Astrocyte of the cerebellum (primary cell): ENCODE results near the gene HIGD1C.
"Not testable (repeated sequence)": the region's sequence is repeated elsewhere in the genome, so short reads cannot be mapped to it uniquely, and the experiment has no call there.

Experiments
- DNase-seq: peaks from one replicate; pipeline ENCODE4 v3.0.0-alpha.2; 2011; ENCODE audit warnings: low read depth
- H3K4me3 ChIP-seq: 2 replicates; pipeline ENCODE4 v1.5.1; 2011; ENCODE audit warnings: mild to moderate bottlenecking, low read depth, low read length, moderate library complexity
- in situ Hi-C: cut with HindIII; loops from 2 replicates; pipeline ENCODE4 v1.10.0; 2017; ENCODE audit warnings: low sequenced_read_pairs
- TF ChIP-seq, protein P1 (sequence below): IDR thresholded peaks from 2 replicates; pipeline ENCODE4 v1.5.1; 2012; ENCODE audit warnings: low read length, low read depth, moderate library complexity, mild to moderate bottlenecking; ENCODE audit errors: missing control alignments

The HIGD1C gene

GRCh38 chr12:50952510-50952909, at the start of gene HIGD1C:
TSS of gene HIGD1C (plus strand) at chr12:50952544. CDS start at chr12:50953999, 1,455 bp downstream.
- in situ Hi-C loops = no loop called here
- no peak for DNase-seq
- no peak within 1 kb of the TSS for H3K4me3 ChIP-seq
- TF ChIP-seq, protein P1, sequence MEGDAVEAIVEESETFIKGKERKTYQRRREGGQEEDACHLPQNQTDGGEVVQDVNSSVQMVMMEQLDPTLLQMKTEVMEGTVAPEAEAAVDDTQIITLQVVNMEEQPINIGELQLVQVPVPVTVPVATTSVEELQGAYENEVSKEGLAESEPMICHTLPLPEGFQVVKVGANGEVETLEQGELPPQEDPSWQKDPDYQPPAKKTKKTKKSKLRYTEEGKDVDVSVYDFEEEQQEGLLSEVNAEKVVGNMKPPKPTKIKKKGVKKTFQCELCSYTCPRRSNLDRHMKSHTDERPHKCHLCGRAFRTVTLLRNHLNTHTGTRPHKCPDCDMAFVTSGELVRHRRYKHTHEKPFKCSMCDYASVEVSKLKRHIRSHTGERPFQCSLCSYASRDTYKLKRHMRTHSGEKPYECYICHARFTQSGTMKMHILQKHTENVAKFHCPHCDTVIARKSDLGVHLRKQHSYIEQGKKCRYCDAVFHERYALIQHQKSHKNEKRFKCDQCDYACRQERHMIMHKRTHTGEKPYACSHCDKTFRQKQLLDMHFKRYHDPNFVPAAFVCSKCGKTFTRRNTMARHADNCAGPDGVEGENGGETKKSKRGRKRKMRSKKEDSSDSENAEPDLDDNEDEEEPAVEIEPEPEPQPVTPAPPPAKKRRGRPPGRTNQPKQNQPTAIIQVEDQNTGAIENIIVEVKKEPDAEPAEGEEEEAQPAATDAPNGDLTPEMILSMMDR = no peak

GRCh38 chr12:50908479-50908878, 43.9 kb upstream of the HIGD1C start:
- DNase-seq, H3K4me3 ChIP-seq, in situ Hi-C loops: not testable (repeated sequence)

GRCh38 chr12:50912361-50912760, 40.0 kb upstream of the HIGD1C start:
- in situ Hi-C loops, H3K4me3 ChIP-seq, DNase-seq: not testable (repeated sequence)

- DNase-seq = no peak
- TF ChIP-seq, protein P1 = no peak
- in situ Hi-C loops = no loop called here
Observed at GRCh38 chr12:50913224-50913623, 39.1 kb upstream of the HIGD1C start.

DNA sequence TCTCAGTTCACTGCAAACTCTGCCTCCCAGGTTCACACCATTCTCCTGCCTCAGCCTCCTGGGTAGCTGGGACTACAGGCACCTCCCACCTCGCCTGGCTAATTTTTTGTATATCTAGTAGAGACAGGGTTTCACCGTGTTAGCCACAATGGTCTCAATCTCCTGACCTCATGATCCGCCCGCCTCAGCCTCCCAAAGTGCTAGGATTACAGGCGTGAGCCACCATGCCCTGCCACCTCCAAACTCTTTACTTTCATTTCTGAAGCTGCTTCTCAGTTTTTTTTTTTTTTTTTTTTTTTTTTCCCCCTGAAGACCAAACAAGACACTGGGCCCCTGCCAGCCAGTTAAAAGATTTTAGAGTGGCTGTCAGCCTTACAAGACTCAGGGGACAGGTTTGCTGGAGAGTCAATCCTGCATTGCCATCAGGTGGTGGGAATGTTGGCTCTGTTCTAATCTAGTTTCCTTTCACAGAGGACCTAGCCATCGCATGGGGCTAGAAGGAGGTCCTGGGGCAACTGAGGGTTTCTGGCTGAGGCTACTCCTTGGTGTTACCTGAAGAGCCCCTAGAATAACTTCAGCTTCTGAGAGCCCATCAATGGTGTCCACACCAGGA, 37.4 kb upstream of the HIGD1C start:
- DNase-seq = no peak
- in situ Hi-C loops = no loop called here
- TF ChIP-seq, protein P1 = no peak
- H3K4me3 ChIP-seq = no peak overlapping the region

More at GRCh38 chr12:50913224-50913623, 39.1 kb upstream of the HIGD1C start:
- no peak overlapping the region for H3K4me3 ChIP-seq

- H3K4me3 ChIP-seq = no peak overlapping the region
- TF ChIP-seq, protein P1 = no peak
- DNase-seq = no peak
- in situ Hi-C loops = no loop called here
Observed at GRCh38 chr12:50916292-50916691, 36.1 kb upstream of the HIGD1C start.

DNA sequence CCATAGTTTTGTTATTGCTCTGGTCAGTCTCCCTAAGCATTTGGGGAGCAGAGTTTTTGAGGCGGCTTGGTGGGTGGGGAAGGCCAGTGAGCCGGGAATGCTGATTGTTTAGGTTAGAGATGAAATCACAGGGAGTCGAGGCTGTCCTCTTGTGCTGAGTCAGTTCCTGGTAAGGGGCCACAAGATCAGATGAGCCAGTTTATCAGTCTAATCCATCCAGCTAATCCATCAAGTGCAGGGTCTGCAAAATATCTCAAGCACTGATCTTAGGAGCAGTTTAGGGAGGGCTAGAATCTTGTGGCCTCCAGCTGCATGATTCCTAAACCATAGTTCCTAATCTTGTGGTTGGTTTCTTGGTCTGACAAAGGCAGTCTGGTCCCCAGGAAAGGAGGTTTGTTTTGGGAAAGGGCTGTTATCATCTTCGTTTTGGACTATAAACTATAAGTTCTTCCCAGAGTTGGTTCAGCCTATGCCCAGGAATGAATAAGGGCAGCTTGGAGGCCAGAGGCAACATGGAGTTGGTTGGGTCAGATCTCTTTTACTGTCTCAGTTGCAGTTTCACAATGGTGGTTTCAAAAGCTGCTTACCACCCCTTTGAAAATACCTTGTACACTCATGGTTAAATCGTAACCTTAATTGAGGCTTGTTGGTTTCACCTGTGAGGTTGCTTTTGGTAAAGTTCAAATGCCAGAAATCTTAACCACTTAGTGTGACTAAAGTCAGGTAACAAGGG, 33.6 kb upstream of the HIGD1C start:
- in situ Hi-C loops = no loop called here
- TF ChIP-seq, protein P1 = no peak
- H3K4me3 ChIP-seq = no peak overlapping the region

More for the DNA sequence above, 33.6 kb upstream of the HIGD1C start:
- no peak for DNase-seq
